Stimulated activated CD8-positive, alpha-beta memory T cell treated with anti-CD3 and anti-CD28 coated beads, Interleukin-4, amount 100 ng/mL, for 24 hours (primary cell): Measurements from ENCODE around the gene CEP85.

Experiments
- DNase-seq: peaks from one replicate; pipeline ENCODE4 v3.0.0-alpha.2; 2020; ENCODE audit warnings: low read depth

The CEP85 gene

DNA sequence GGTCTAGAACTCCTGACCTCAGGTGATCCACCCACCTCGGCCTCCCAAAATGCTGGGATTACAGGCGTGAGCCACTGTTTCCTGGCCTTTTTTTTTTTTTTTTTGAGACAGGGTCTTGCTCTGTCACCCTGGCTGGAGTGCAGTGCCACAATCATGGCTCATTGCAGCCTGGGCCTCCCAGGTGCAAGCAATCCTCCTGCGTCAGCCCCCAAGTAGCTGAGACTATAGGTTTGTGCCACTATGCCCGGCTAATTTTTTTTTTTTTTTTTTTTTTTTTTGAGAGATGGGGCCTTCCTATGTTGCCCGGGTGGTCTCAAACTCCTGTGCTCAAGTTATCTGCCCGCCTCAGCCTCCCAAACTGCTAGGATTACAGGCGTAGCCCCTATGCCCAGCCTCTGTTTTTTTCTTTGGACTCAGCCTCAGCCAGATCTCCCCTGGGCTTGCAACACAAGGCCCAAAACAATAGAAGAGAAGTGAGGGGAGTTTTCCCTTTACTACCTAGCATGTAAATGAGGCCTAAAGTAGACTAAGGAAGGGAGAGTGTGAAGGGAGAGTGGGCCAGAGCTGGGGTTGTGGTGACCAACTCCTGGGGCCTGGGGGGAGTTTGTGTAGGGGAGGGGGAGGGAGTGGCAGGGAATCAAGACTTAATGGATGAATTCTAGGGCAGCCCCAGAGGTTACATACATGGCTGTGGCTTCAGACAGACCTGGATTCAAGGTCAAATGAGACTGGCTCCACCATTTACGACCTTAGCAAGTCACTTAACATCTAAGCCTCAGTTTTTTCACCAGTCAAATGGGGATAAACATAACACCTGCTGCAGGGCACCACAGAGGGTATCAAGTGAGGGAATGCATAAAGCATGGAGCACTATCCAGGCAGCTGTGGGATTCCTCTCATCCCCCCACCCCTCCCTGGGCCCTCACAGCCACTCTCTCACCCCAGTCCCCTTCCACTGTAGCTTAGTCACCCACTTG, 82.2 kb downstream of the CEP85 start:
- no peak for DNase-seq

DNA sequence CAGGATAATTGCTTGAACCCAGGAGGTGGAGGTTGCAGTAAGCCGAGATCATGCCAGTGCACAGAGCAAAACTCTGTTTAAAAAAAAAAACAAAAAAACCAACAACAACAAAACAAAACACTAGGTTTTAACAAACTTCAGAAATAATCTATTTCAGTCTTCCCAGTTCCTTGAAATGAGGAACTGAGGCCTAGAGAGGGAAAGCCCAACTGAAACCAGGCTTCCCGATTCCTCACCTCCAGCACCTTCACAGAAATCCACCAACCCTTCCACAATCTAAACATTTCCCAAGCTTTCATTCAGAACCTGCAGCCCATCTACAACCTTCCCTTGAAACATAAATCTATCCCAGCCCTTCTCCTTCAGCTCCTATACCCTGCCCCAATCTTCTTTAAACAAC, 83.1 kb downstream of the CEP85 start:
- no peak for DNase-seq

DNA sequence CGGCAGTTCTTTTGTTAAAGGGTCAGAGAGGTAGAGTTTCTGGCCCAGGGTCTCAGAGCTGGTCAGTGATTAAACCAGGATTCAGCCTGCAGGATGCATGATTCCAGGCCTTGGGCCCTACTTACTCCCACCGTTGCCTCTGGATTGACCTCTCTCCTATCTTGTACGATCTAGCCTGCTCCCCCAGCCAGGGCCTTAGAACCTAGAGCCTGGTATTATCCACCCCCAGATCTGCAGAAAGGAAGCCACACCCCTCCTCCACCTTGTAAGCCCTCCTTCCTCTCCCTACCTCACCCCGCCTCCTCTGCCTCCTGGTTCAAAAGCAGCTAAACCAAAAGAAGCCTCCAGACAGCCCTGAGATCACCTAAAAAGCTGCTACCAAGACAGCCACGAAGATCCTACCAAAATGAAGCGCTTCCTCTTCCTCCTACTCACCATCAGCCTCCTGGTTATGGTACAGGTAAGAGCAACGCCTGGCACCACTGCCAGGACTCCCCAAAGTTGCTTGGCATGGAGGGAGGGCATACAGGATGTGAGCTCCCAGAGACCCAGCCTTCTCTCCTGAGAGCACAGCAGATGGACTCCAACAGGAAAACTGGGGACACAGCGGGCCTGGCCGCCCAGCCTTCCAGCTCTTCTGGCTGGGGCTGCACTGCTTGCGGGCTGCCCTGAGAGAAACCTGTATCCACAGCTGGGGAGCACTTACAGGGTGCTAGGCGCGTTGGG, 83.8 kb downstream of the CEP85 start, which contains the start of gene CD52:
Gene CD52, plus strand, starts transcription at position 347 of the 726 bp plus-strand sequence. Its CDS starts 60 bp downstream, at position 407.
- peak; percentile 64 for DNase-seq

DNA sequence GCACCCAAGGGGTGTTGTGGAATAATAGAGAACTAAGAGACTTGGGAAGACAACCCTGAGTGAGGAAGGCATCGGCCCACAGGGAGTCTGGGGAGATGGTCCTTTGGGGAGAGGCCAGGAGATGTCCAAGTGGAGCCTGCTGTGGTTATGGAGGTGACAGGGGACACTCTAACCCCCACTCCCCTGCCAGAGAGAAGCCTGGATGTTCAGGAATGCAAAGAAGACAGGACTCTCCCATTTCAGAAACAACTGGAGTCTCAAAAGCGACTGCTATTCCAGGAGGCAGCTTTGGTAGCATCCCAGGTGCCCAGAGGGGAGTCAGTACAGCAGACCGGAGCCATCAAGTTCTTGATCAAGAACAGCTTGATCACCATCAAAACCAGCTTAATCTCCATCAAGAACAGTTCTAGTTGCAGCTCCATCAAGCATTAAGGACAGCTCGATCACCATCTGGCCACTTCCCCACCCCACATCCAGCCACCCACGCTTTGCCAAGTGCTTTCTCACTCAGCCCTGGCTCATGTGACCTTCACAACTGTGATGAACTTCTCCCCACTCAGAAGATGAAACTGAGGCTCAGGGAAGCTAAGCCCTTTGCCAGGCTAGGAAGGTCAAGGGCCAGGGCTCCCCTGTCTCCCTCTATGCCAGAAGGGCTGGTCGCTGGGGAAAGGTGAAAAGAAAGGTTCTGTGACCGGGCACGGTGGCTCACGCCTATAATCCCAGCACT, 84.5 kb downstream of the CEP85 start:
- peak; percentile 33 for DNase-seq

DNA sequence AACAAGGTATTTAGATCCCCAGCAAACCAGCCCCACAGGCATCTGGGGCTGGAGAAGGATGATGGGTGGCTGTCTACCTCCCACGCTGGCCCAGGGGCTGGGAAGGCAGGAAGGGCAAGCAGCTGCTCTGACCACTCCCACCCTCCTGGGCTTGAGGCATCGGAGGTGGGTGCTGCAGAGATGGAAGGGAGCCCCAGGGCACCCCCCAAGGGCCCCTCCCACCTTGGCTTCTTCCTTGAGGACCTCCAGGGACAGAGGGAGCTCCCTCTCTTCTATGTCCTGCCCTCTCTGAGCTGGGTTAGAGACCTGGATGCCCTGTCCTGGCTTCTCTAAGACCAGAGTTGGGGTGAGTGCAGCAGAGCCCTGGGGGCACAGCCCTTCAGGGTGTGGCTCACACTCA, 86.9 kb downstream of the CEP85 start:
- DNase-seq: no peak

DNA sequence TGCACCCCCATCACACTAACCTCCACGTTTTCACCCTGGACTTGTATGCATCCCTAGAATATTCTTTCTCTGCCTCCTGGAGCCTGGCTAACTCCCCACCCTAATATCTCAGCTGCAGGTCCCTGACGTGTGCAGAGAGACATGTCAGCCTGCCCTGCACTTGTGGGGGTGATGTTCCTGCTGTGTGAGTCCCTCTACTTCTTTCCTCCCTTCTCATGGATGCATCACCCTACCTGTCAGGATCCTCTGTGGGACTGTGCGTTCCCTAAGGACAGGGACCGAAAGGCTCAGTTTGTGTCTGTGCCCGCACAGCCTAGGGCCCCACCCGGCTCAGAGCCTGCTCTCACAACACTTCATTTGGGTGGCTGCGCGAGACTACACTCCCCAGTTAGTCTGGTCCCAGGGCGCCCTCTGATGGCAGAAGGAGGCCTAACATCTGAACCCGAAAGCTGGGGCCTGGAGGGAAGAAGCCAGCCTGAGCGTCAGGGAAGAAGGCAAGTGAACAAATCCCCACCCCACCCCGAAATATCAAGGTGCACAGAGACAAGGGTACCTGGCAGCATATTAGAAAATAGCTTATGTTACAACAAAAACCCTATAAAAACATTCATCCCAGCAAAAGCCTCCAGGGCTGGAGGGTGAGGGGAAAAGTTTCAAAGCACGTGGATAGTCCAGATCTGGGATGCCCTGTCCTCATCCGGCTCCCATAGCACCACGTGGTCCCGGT, 87.5 kb downstream of the CEP85 start:
- peak; percentile 89 for DNase-seq

DNA sequence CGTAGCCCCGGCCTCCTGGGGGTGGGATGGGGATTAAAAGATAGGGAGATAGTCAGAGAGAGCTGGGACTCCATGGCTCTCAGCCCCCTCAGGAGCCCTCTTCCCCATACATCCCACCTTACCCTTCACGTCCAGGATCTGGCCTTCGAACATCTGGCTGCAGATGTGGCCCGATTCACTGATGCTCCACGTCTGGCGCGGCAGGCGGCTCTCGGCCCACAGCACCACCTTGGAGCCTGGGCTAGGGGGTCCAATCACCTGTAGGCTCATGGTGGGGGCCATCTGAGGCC, 88.0 kb downstream of the CEP85 start:
- DNase-seq: no peak

DNA sequence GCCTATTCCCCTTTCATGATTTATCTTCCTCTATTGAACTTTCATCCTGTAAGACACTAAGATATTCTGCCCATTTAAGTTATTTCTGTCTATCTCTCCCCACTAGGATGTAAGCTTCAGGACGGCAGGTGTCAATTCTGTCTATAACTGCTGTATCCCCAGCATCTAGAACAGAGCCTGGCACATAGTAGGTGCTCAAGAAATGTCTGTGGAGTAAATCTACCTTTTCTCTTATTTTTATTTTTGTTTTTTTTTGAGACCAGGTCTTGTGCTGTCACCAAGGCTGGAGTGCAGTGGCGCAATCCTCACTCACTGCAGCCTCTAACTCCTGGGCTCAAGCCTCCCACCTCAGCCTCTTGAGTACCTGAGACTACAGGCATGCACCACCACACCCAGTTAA, 89.4 kb downstream of the CEP85 start:
- DNase-seq: no peak

DNA sequence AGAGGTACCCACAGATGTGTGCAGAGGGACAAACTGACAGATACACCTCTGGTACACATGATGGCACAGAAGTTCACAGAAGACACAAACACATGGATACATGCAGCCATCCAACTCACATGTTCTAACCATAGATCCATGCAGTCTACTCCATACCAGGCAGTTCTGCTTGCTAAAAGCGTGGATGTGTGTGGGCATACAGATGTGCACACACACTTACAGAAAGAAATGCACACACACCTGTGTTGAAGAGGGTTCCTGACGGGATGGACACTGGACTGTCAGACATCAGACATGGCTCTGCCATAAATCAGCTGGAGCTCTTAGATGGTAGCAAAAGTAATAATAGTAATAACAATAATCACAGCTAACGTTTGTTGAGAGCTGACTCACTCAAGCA, 90.5 kb downstream of the CEP85 start:
- no peak for DNase-seq

DNA sequence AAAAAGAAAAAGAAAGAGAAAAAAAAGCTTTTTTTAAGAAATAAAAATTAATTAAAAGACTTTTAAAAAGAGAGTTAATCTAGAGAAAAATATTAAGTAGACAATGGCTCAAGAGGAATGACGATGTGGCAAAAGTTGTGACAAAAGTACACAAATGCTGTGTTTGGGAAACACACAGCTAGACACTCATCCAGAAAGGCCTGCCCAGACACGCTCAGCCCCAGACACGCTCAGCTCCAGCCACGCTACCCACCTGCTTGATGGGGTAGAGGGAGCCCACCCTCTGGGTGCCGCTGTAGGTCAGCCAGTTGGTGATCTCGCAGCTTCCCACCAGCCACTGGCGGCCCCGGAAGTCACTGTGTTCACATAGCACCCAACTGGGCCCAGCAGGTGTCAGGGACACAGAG, 94.0 kb downstream of the CEP85 start:
- DNase-seq: no peak
